K562 (cell line): ENCODE data around the gene MIEF2. TPM values are rescaled to one million over a fixed set of nuclear protein-coding genes. Genes with fewer than 3 reads are reported as not detected.

Experiments
- ASH1L ChIP-seq: fragments of 450-650 bp; IDR thresholded peaks from 2 replicates; pipeline ENCODE4 v1.6.1; 2018; ENCODE audit warnings: borderline replicate concordance, mild to moderate bottlenecking, low read depth; ENCODE audit not compliant: partially characterized antibody
- CREBBP ChIP-seq: IDR thresholded peaks from one replicate; pipeline ENCODE4 v1.6.1; 2012; ENCODE audit warnings: low read depth, mild to moderate bottlenecking, control low read depth, inconsistent platforms, low read length
- GATAD2A ChIP-seq: fragments of 450-650 bp; IDR thresholded peaks from 2 replicates; pipeline ENCODE4 v1.6.1; 2017
- PHB ChIP-seq: fragments of 250-450 bp; sonication (Bioruptor Pico); IDR thresholded peaks from 2 replicates; pipeline ENCODE4 v1.5.0; 2021
- SNAPC5 ChIP-seq: fragments of 250-450 bp; sonication (Bioruptor Pico); IDR thresholded peaks from 2 replicates; pipeline ENCODE4 v1.8.0; 2021; ENCODE audit warnings: moderate library complexity, mild to moderate bottlenecking, inconsistent platforms
- THRA ChIP-seq: fragments of 450-650 bp; IDR thresholded peaks from 2 replicates; pipeline ENCODE4 v1.6.1; 2017; ENCODE audit warnings: mild to moderate bottlenecking, moderate library complexity
- U2AF2 ChIP-seq: fragments of 200-400 bp; formaldehyde crosslinking; optimal IDR thresholded peaks from 2 replicates; pipeline ENCODE3; 2017; ENCODE audit warnings: low read depth, mild to moderate bottlenecking, low read length
- polyA plus RNA-seq, 8 experiments: library from polyadenylated mRNA; depleted of rRNA in 4 of 8; stranded (reverse) in 5 of 8; unstranded in 3 of 8; fragments of >200 nt; fragmentation: Nextera tagmentation in 2 of 8; fragmentation: Illumina TruSeq in 1 of 8; extraction: Ambion mirVana in 2 of 8; extraction: Trizol in 1 of 8; gene quantifications; 2 replicates each; pipeline versions ENCODE4 v1.2.1 to v1.2.3, GENCODE V29; 2011 to 2014; ENCODE audit warnings: inconsistent platforms in 1 of 8, missing spikeins in 1 of 8
- total RNA-seq, 7 experiments: library from RNA; depleted of rRNA in 6 of 7; stranded (reverse); fragments of >200 nt in 6 of 7; fragmentation: Illumina TruSeq in 2 of 7; extraction: Trizol in 2 of 7; gene quantifications; 2 replicates each; pipeline versions ENCODE4 v1.2.1 to v1.2.3, GENCODE V29; 2011 to 2021; ENCODE audit warnings: low replicate concordance in 1 of 7
- TF ChIP-seq, protein P1 (sequence below), 2 experiments: fragments of 450-650 bp; formaldehyde crosslinking in 1 of 2; IDR thresholded peaks; 2 replicates each; pipeline versions ENCODE4 v1.4.0 to v1.6.1; 2014 to 2020; ENCODE audit warnings: mild to moderate bottlenecking in 2 of 2, borderline replicate concordance in 1 of 2, low read depth in 1 of 2
- TF ChIP-seq, protein P2 (sequence below): fragments of 450-650 bp; formaldehyde crosslinking; IDR thresholded peaks from 2 replicates; pipeline ENCODE4 v1.4.0; 2020; ENCODE audit warnings: mild to moderate bottlenecking
- TF ChIP-seq, protein P3 (sequence below), 2 experiments: fragments of 450-650 bp in 1 of 2; sonication (generic) in 1 of 2; formaldehyde crosslinking in 1 of 2; IDR thresholded peaks in 1 of 2; conservative IDR thresholded peaks in 1 of 2; 2 replicates each; pipeline versions ENCODE4 v1.6.1 to v1.8.1; 2016 to 2023; ENCODE audit warnings: mild to moderate bottlenecking in 2 of 2, moderate library complexity in 2 of 2, inconsistent platforms in 1 of 2, missing genetic modification reagents in 1 of 2
- TF ChIP-seq, protein P4 (sequence below): fragments of 250-450 bp; sonication (Bioruptor Pico); IDR thresholded peaks from 2 replicates; pipeline ENCODE4 v1.5.0; 2020; ENCODE audit warnings: mild to moderate bottlenecking

MIEF2 gene
- total and polyA plus RNA-seq, 9 of the 15 experiments (the other 6 are each of a cell fraction or from before 2014, with no cell fraction given): 0.10 to 8.2 (median 2.4) TPM

- TF ChIP-seq, protein P1, sequence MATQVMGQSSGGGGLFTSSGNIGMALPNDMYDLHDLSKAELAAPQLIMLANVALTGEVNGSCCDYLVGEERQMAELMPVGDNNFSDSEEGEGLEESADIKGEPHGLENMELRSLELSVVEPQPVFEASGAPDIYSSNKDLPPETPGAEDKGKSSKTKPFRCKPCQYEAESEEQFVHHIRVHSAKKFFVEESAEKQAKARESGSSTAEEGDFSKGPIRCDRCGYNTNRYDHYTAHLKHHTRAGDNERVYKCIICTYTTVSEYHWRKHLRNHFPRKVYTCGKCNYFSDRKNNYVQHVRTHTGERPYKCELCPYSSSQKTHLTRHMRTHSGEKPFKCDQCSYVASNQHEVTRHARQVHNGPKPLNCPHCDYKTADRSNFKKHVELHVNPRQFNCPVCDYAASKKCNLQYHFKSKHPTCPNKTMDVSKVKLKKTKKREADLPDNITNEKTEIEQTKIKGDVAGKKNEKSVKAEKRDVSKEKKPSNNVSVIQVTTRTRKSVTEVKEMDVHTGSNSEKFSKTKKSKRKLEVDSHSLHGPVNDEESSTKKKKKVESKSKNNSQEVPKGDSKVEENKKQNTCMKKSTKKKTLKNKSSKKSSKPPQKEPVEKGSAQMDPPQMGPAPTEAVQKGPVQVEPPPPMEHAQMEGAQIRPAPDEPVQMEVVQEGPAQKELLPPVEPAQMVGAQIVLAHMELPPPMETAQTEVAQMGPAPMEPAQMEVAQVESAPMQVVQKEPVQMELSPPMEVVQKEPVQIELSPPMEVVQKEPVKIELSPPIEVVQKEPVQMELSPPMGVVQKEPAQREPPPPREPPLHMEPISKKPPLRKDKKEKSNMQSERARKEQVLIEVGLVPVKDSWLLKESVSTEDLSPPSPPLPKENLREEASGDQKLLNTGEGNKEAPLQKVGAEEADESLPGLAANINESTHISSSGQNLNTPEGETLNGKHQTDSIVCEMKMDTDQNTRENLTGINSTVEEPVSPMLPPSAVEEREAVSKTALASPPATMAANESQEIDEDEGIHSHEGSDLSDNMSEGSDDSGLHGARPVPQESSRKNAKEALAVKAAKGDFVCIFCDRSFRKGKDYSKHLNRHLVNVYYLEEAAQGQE (IDR thresholded peaks at IDR 0.05; ENCODE audit: borderline replicate concordance): no peak
- TF ChIP-seq, protein P1 (CRISPR knock-in tag; IDR thresholded peaks at IDR 0.05; ENCODE audit: low read depth): no peak
- TF ChIP-seq SNAPC5 (CRISPR knock-in tag): no peak
- TF ChIP-seq U2AF2: no peak
- TF ChIP-seq THRA: no peak
- TF ChIP-seq GATAD2A: no peak
- peak; percentile 52 for TF ChIP-seq ASH1L
- TF ChIP-seq, protein P2, sequence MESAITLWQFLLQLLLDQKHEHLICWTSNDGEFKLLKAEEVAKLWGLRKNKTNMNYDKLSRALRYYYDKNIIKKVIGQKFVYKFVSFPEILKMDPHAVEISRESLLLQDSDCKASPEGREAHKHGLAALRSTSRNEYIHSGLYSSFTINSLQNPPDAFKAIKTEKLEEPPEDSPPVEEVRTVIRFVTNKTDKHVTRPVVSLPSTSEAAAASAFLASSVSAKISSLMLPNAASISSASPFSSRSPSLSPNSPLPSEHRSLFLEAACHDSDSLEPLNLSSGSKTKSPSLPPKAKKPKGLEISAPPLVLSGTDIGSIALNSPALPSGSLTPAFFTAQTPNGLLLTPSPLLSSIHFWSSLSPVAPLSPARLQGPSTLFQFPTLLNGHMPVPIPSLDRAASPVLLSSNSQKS (CRISPR knock-in tag): no peak
- no peak for TF ChIP-seq CREBBP
- no peak for TF ChIP-seq PHB
- TF ChIP-seq, protein P3, sequence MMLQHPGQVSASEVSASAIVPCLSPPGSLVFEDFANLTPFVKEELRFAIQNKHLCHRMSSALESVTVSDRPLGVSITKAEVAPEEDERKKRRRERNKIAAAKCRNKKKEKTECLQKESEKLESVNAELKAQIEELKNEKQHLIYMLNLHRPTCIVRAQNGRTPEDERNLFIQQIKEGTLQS (IDR thresholded peaks at IDR 0.05): no peak
- TF ChIP-seq, protein P3 (CRISPR knock-in tag; conservative IDR thresholded peaks at IDR 0.05): no peak
- TF ChIP-seq, protein P4, sequence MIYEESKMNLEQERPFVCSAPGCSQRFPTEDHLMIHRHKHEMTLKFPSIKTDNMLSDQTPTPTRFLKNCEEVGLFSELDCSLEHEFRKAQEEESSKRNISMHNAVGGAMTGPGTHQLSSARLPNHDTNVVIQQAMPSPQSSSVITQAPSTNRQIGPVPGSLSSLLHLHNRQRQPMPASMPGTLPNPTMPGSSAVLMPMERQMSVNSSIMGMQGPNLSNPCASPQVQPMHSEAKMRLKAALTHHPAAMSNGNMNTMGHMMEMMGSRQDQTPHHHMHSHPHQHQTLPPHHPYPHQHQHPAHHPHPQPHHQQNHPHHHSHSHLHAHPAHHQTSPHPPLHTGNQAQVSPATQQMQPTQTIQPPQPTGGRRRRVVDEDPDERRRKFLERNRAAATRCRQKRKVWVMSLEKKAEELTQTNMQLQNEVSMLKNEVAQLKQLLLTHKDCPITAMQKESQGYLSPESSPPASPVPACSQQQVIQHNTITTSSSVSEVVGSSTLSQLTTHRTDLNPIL: no peak
These were observed at the start of gene MIEF2 (continued) for GRCh38 chr17:18260332-18261145.
